SU-DHL-6 (cell line): ENCODE measurements around the gene MPZL3.

ENCODE experiments used
- EZH2phosphoT487 ChIP-seq: fragments of 200-600 bp; sonication (generic), shearing (Covaris generic); conservative IDR thresholded peaks from 2 replicates; pipeline ENCODE4 v1.6.1; 2018; ENCODE audit warnings: mild to moderate bottlenecking, antibody characterized with exemption, low read length, moderate library complexity, mixed read lengths
- TF ChIP-seq, protein P1 (sequence below): fragments of 200-600 bp; sonication (generic); IDR thresholded peaks from one replicate; pipeline ENCODE4 v1.5.1; 2017; ENCODE audit warnings: antibody characterized with exemption, mild to moderate bottlenecking, low read length, moderate library complexity; ENCODE audit not compliant: insufficient read depth, poor library complexity, severe bottlenecking

DNA sequence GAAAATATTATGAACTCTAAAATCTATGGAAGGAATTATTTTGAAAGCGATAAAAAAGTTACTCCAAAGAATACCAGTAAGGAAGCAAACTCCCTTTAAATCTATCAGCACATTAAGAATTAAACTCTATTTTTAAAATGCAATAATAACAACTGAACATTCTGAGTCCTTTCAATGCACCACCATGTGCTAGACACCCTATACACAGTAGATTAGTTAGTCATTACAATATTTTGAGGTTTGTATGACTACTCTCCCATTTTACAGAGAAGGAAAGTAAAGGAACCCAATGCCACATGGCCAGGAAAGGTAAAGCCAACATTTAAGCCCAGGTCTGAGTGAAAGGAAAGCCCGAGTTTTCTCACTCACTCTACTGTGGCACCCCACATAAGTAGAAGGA lies 45.1 kb downstream of the MPZL3 start:
- TF ChIP-seq, protein P1, sequence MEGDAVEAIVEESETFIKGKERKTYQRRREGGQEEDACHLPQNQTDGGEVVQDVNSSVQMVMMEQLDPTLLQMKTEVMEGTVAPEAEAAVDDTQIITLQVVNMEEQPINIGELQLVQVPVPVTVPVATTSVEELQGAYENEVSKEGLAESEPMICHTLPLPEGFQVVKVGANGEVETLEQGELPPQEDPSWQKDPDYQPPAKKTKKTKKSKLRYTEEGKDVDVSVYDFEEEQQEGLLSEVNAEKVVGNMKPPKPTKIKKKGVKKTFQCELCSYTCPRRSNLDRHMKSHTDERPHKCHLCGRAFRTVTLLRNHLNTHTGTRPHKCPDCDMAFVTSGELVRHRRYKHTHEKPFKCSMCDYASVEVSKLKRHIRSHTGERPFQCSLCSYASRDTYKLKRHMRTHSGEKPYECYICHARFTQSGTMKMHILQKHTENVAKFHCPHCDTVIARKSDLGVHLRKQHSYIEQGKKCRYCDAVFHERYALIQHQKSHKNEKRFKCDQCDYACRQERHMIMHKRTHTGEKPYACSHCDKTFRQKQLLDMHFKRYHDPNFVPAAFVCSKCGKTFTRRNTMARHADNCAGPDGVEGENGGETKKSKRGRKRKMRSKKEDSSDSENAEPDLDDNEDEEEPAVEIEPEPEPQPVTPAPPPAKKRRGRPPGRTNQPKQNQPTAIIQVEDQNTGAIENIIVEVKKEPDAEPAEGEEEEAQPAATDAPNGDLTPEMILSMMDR: no peak
- TF ChIP-seq EZH2phosphoT487: no peak
